Measurements from ENCODE around the gene CADPS2.

DNA sequence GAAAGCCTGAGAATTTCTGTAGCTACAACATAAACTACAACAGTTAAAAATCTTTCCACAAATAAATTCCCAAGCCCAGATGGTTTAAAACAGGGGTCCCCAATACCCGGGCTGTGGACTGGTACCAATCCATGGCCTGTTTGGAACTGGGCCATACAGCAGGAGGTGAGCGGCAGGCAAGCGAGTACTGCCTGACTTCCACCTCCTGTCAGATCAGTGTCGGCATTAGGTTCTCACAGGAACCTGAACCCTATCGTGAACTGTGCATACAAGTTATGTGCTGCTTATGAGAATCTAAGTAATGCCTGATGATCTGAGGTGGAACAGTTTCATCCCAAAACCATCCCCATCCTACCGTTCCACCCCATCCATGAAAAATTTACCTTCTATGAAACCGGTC is 421.0 kb downstream of the CADPS2 start:
- no peak for TF ChIP-seq POLR2A (IDR thresholded peaks at IDR 0.05; ENCODE audit: low read depth, low read length)
- no peak for TF ChIP-seq TAF1 (IDR thresholded peaks at IDR 0.05; ENCODE audit: borderline replicate concordance, low read depth, low read length)
- no peak for TF ChIP-seq POLR2AphosphoS5 (IDR thresholded peaks at IDR 0.05; ENCODE audit: low read depth, low read length)
